Erythroblast (primary cell): ENCODE measurements around the gene PHOSPHO2.
"Not testable (repeated sequence)": the region's sequence is repeated elsewhere in the genome, so short reads cannot be mapped to it uniquely, and the experiment has no call there.

Experiments
- GATA1 ChIP-seq: IDR thresholded peaks from 2 replicates; pipeline ENCODE4 v1.6.1; 2011; ENCODE audit warnings: low read depth, mild to moderate bottlenecking, control low read depth, low read length, moderate library complexity
- POLR2A ChIP-seq: IDR thresholded peaks from 2 replicates; pipeline ENCODE4 v1.6.1; 2011; ENCODE audit warnings: mild to moderate bottlenecking, low read length

GRCh38 chr2:169684712-169685111, 9.6 kb upstream of the PHOSPHO2 start:
- TF ChIP-seq POLR2A, GATA1: not testable (repeated sequence)
